Measurements from ENCODE around the gene NRXN2. TPM values are rescaled to one million over a fixed set of nuclear protein-coding genes. Genes with fewer than 3 reads are reported as not detected.

NRXN2 gene
- total RNA-seq, 1 experiment from 2014 or later = 0.42 TPM

- DNase-seq (ENCODE audit: low read depth) = no peak
These were observed 36.2 kb upstream of the NRXN2 start for GRCh38 chr11:64759131-64759721.

GRCh38 chr11:64758330-64759079 lies 35.5 kb upstream of the NRXN2 start:
- no peak for DNase-seq (ENCODE audit: low read depth)

- no peak for DNase-seq (ENCODE audit: low read depth)
These were observed 34.7 kb upstream of the NRXN2 start for GRCh38 chr11:64757549-64758329.

- DNase-seq (ENCODE audit: low read depth) = no peak
These were observed 32.8 kb upstream of the NRXN2 start for GRCh38 chr11:64755681-64756361.

GRCh38 chr11:64754919-64755662 lies 32.1 kb upstream of the NRXN2 start:
- no peak for DNase-seq (ENCODE audit: low read depth)

- DNase-seq (ENCODE audit: low read depth) = no peak
These were observed 31.3 kb upstream of the NRXN2 start for GRCh38 chr11:64754124-64754918.

GRCh38 chr11:64753380-64754123 lies 30.6 kb upstream of the NRXN2 start:
- DNase-seq (ENCODE audit: low read depth) = no peak

GRCh38 chr11:64753019-64753379 lies 30.0 kb upstream of the NRXN2 start:
- DNase-seq (ENCODE audit: low read depth) = no peak

- DNase-seq (ENCODE audit: low read depth) = no peak
These were observed 29.4 kb upstream of the NRXN2 start for GRCh38 chr11:64752175-64752970.

- no peak for DNase-seq (ENCODE audit: low read depth)
These were observed 28.6 kb upstream of the NRXN2 start for GRCh38 chr11:64751580-64751979.

- no peak for DNase-seq (ENCODE audit: low read depth)
These were observed 28.1 kb upstream of the NRXN2 start for GRCh38 chr11:64751136-64751535.

- no peak for DNase-seq (ENCODE audit: low read depth)
These were observed 27.5 kb upstream of the NRXN2 start for GRCh38 chr11:64750361-64751054.

GRCh38 chr11:64747961-64748665 lies 25.1 kb upstream of the NRXN2 start:
- DNase-seq (ENCODE audit: low read depth) = no peak

GRCh38 chr11:64746486-64746885 lies 23.5 kb upstream of the NRXN2 start:
- no peak for DNase-seq (ENCODE audit: low read depth)

GRCh38 chr11:64745521-64746328 lies 22.7 kb upstream of the NRXN2 start:
- DNase-seq (ENCODE audit: low read depth) = no peak

GRCh38 chr11:64745189-64745520 lies 22.2 kb upstream of the NRXN2 start:
- no peak for DNase-seq (ENCODE audit: low read depth)

All from HT1080 (cell line).